HL-60 (cell line): ENCODE data around the gene ETAA1.

Source experiments
- GABPA ChIP-seq: IDR thresholded peaks from 2 replicates; pipeline ENCODE4 v1.6.1; 2012; ENCODE audit warnings: low read depth
- POLR2AphosphoS5 ChIP-seq: IDR thresholded peaks from 2 replicates; pipeline ENCODE4 v1.6.1; 2012; ENCODE audit warnings: low read depth
- REST ChIP-seq: IDR thresholded peaks from 2 replicates; pipeline ENCODE4 v1.6.1; 2012; ENCODE audit warnings: low read depth; ENCODE audit not compliant: insufficient replicate concordance
- SPI1 ChIP-seq: IDR thresholded peaks from 2 replicates; pipeline ENCODE4 v1.6.1; 2012; ENCODE audit warnings: low read depth, mild to moderate bottlenecking, borderline replicate concordance
- TF ChIP-seq, protein P1 (sequence below): IDR thresholded peaks from one replicate; pipeline ENCODE4 v1.5.1; 2011; ENCODE audit warnings: low read length, control low read depth, inconsistent platforms; ENCODE audit not compliant: insufficient read depth

DNA sequence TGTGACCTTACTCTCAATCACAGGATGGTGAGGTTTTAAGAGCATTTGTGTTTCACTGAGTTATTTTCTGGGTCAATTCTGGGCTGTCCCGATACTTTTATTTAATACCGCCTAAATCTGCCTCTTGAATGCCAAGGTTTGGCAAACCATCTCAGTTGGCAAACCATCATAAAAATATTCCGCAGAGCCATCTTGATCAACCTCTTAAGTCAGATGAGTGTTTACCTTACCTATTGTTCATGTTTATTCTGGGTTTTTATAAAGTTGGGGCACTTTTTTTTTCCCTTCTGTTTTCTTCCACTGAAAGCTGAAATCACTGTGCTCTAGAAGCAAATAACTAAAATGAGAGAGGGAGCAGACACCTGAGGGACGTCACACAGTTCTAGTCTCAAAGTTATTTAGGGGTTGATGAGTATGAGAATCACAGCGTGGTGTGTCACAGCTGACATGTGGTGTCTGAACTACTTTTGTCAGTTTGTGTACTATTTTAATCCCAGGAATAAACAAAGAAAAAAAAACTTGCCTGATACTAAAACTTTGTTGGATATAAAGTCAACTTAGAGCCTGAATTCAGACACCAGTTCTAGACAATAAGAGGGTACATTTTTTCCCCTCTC is 48.6 kb downstream of the ETAA1 start:
- TF ChIP-seq POLR2AphosphoS5 = no peak
- TF ChIP-seq, protein P1, sequence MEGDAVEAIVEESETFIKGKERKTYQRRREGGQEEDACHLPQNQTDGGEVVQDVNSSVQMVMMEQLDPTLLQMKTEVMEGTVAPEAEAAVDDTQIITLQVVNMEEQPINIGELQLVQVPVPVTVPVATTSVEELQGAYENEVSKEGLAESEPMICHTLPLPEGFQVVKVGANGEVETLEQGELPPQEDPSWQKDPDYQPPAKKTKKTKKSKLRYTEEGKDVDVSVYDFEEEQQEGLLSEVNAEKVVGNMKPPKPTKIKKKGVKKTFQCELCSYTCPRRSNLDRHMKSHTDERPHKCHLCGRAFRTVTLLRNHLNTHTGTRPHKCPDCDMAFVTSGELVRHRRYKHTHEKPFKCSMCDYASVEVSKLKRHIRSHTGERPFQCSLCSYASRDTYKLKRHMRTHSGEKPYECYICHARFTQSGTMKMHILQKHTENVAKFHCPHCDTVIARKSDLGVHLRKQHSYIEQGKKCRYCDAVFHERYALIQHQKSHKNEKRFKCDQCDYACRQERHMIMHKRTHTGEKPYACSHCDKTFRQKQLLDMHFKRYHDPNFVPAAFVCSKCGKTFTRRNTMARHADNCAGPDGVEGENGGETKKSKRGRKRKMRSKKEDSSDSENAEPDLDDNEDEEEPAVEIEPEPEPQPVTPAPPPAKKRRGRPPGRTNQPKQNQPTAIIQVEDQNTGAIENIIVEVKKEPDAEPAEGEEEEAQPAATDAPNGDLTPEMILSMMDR = no peak
- no peak for TF ChIP-seq REST
- no peak for TF ChIP-seq SPI1
- no peak for TF ChIP-seq GABPA
